HUES6 (cell line): Measurements from ENCODE around the gene SYT15B.
"Not testable (repeated sequence)": the region's sequence is repeated elsewhere in the genome, so short reads cannot be mapped to it uniquely, and the experiment has no call there.

Source experiments
- H3K27ac ChIP-seq: 2 replicates; pipeline ENCODE4 v1.7.0; 2013; ENCODE audit warnings: low read depth, mild to moderate bottlenecking, low read length, inconsistent platforms
- H3K27me3 ChIP-seq: 2 replicates; pipeline ENCODE4 v1.6.1; 2013; ENCODE audit warnings: low read length; ENCODE audit not compliant: control insufficient read depth, insufficient read depth
- H3K36me3 ChIP-seq: 2 replicates; pipeline ENCODE4 v1.6.1; 2013; ENCODE audit warnings: low read length; ENCODE audit not compliant: control insufficient read depth, insufficient read depth
- H3K4me1 ChIP-seq: 2 replicates; pipeline ENCODE4 v1.6.1; 2013; ENCODE audit warnings: low read length; ENCODE audit not compliant: control insufficient read depth, insufficient read depth
- H3K4me3 ChIP-seq: 2 replicates; pipeline ENCODE4 v1.5.1; 2013; ENCODE audit warnings: low read depth, low read length
- H3K9ac ChIP-seq: one replicate; pipeline ENCODE4 v1.6.1; 2013; ENCODE audit warnings: mild to moderate bottlenecking, low read length
- H3K9me3 ChIP-seq: 2 replicates; pipeline ENCODE4 v1.6.1; 2013; ENCODE audit warnings: low read depth, low read length; ENCODE audit not compliant: control insufficient read depth, insufficient read depth

The SYT15B gene

GRCh38 chr10:47763554-47764175 is at the start of gene SYT15B:
Gene SYT15B (minus strand): TSS chr10:47763592. CDS start chr10:47762640, 952 bp downstream.
- not testable (repeated sequence) for H3K4me1 ChIP-seq, H3K27ac ChIP-seq, H3K9ac ChIP-seq, H3K36me3 ChIP-seq, H3K9me3 ChIP-seq
- Histone ChIP-seq H3K4me3 (peak within 1 kb of the TSS; percentile 49), H3K27me3 (peaks cover 17% of the 10 kb centered on the region)

GRCh38 chr10:47779590-47779989 is 16.2 kb upstream of the SYT15B start:
- not testable (repeated sequence) for H3K36me3 ChIP-seq, H3K9me3 ChIP-seq, H3K27me3 ChIP-seq, H3K27ac ChIP-seq, H3K4me3 ChIP-seq, H3K9ac ChIP-seq, H3K4me1 ChIP-seq

GRCh38 chr10:47775361-47776231 is 12.2 kb upstream of the SYT15B start:
- not testable (repeated sequence) for H3K4me3 ChIP-seq, H3K9me3 ChIP-seq, H3K4me1 ChIP-seq, H3K9ac ChIP-seq, H3K27me3 ChIP-seq, H3K27ac ChIP-seq, H3K36me3 ChIP-seq

- H3K4me1 ChIP-seq, H3K36me3 ChIP-seq, H3K9me3 ChIP-seq, H3K27ac ChIP-seq, H3K4me3 ChIP-seq, H3K27me3 ChIP-seq, H3K9ac ChIP-seq: not testable (repeated sequence)
These were observed 7.4 kb upstream of the SYT15B start for GRCh38 chr10:47770745-47771144.

- not testable (repeated sequence) for H3K4me1 ChIP-seq, H3K27ac ChIP-seq, H3K27me3 ChIP-seq, H3K9ac ChIP-seq, H3K36me3 ChIP-seq, H3K4me3 ChIP-seq, H3K9me3 ChIP-seq
These were observed 5.3 kb upstream of the SYT15B start for GRCh38 chr10:47768578-47769115.

GRCh38 chr10:47768085-47768484 is 4.7 kb upstream of the SYT15B start:
- not testable (repeated sequence) for H3K27me3 ChIP-seq, H3K4me3 ChIP-seq, H3K9me3 ChIP-seq, H3K36me3 ChIP-seq, H3K27ac ChIP-seq, H3K4me1 ChIP-seq, H3K9ac ChIP-seq

- H3K4me1 ChIP-seq, H3K9ac ChIP-seq, H3K27ac ChIP-seq, H3K4me3 ChIP-seq, H3K9me3 ChIP-seq, H3K36me3 ChIP-seq: not testable (repeated sequence)
- H3K27me3 ChIP-seq = peaks cover 11% of the 10 kb centered on the region
These were observed 3.8 kb upstream of the SYT15B start for GRCh38 chr10:47767236-47767635.

- H3K9ac ChIP-seq, H3K36me3 ChIP-seq, H3K4me3 ChIP-seq, H3K4me1 ChIP-seq, H3K9me3 ChIP-seq, H3K27ac ChIP-seq: not testable (repeated sequence)
- peaks cover 17% of the 10 kb centered on the region for H3K27me3 ChIP-seq
These were observed 1.8 kb upstream of the SYT15B start for GRCh38 chr10:47765232-47765631.

GRCh38 chr10:47762674-47763553 is 478 bp downstream of the SYT15B start:
- H3K9ac ChIP-seq = not testable (repeated sequence)
- Histone ChIP-seq H3K27me3 (peaks cover 17% of the 10 kb centered on the region), H3K4me3 (peak overlapping the region; percentile 49)

GRCh38 chr10:47758855-47759254 is 4.5 kb downstream of the SYT15B start:
- H3K9ac ChIP-seq, H3K36me3 ChIP-seq, H3K9me3 ChIP-seq, H3K4me3 ChIP-seq, H3K27ac ChIP-seq, H3K4me1 ChIP-seq: not testable (repeated sequence)
- H3K27me3 ChIP-seq = peaks cover 15% of the 10 kb centered on the region

More at GRCh38 chr10:47762674-47763553, 478 bp downstream of the SYT15B start:
- not testable (repeated sequence) for H3K27ac ChIP-seq, H3K4me1 ChIP-seq, H3K36me3 ChIP-seq, H3K9me3 ChIP-seq

GRCh38 chr10:47756169-47756568 is 7.2 kb downstream of the SYT15B start:
- not testable (repeated sequence) for H3K36me3 ChIP-seq, H3K9me3 ChIP-seq, H3K9ac ChIP-seq

More at GRCh38 chr10:47756169-47756568, 7.2 kb downstream of the SYT15B start:
- H3K4me3 ChIP-seq, H3K4me1 ChIP-seq, H3K27me3 ChIP-seq, H3K27ac ChIP-seq: not testable (repeated sequence)
